Measurements from ENCODE around the gene GPRC5C. TPM values are rescaled to one million over a fixed set of nuclear protein-coding genes. Genes with fewer than 3 reads are reported as not detected.

GPRC5C gene
- total RNA-seq, 4 donors from 2014 or later = 3.8 to 19.8 (median 9.9) TPM

- TF ChIP-seq, protein P1, sequence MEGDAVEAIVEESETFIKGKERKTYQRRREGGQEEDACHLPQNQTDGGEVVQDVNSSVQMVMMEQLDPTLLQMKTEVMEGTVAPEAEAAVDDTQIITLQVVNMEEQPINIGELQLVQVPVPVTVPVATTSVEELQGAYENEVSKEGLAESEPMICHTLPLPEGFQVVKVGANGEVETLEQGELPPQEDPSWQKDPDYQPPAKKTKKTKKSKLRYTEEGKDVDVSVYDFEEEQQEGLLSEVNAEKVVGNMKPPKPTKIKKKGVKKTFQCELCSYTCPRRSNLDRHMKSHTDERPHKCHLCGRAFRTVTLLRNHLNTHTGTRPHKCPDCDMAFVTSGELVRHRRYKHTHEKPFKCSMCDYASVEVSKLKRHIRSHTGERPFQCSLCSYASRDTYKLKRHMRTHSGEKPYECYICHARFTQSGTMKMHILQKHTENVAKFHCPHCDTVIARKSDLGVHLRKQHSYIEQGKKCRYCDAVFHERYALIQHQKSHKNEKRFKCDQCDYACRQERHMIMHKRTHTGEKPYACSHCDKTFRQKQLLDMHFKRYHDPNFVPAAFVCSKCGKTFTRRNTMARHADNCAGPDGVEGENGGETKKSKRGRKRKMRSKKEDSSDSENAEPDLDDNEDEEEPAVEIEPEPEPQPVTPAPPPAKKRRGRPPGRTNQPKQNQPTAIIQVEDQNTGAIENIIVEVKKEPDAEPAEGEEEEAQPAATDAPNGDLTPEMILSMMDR (IDR thresholded peaks at IDR 0.05; ENCODE audit: low read depth) = no peak
These were observed 4.0 kb downstream of the GPRC5C start for GRCh38 chr17:74435775-74436359.

- TF ChIP-seq, protein P1 (IDR thresholded peaks at IDR 0.05; ENCODE audit: low read depth) = no peak
These were observed 5.8 kb downstream of the GPRC5C start for GRCh38 chr17:74437702-74438101.

DNA sequence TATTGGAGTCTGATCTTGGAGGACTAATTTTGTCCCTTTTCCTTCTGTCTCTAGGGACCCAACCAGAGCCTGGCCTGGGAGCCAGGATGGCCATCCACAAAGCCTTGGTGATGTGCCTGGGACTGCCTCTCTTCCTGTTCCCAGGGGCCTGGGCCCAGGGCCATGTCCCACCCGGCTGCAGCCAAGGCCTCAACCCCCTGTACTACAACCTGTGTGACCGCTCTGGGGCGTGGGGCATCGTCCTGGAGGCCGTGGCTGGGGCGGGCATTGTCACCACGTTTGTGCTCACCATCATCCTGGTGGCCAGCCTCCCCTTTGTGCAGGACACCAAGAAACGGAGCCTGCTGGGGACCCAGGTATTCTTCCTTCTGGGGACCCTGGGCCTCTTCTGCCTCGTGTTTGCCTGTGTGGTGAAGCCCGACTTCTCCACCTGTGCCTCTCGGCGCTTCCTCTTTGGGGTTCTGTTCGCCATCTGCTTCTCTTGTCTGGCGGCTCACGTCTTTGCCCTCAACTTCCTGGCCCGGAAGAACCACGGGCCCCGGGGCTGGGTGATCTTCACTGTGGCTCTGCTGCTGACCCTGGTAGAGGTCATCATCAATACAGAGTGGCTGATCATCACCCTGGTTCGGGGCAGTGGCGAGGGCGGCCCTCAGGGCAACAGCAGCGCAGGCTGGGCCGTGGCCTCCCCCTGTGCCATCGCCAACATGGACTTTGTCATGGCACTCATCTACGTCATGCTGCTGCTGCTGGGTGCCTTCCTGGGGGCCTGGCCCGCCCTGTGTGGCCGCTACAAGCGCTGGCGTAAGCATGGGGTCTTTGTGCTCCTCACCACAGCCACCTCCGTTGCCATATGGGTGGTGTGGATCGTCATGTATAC, 8.0 kb downstream of the GPRC5C start:
- TF ChIP-seq, protein P1 (IDR thresholded peaks at IDR 0.05; ENCODE audit: low read depth) = no peak

DNA sequence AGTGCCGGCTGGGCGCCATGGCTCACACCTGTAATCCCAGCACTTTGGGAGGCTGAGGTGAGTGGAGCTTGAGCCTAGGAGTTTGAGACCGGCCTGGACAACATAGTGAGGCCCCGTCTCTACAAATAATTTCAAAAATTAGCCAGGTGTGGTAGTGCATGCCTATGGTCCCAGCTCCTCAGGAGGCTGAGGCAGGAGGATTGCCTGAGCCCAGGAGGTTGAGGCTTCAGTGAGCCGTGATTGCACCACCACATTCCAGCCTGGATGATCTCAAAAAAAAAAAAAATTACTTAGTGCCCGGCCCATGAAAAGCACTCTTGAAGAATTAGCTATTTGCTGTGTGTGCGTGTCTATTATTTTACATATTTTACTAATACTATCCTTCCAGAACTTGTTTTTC, 9.6 kb downstream of the GPRC5C start:
- TF ChIP-seq, protein P1 (IDR thresholded peaks at IDR 0.05; ENCODE audit: low read depth) = no peak

GRCh38 chr17:74442291-74442669, 10.4 kb downstream of the GPRC5C start:
- TF ChIP-seq, protein P1 (IDR thresholded peaks at IDR 0.05; ENCODE audit: low read depth) = no peak

GRCh38 chr17:74442670-74443515, 11.0 kb downstream of the GPRC5C start:
- TF ChIP-seq, protein P1 (IDR thresholded peaks at IDR 0.05; ENCODE audit: low read depth) = no peak

All from subcutaneous adipose tissue (tissue), 4 donors.